Upper lobe of left lung (tissue), 6 donors: ENCODE results near the gene ZBTB16. TPM values are rescaled to one million over a fixed set of nuclear protein-coding genes. Genes with fewer than 3 reads are reported as not detected.
A peak's percentile ranks its signal among the peaks of the same experiment; 100 is the strongest.

Experiments used
- ATAC-seq, 2 donors: fragments of 200-7000 bp; cut with Tn5 transposase; one replicate each; pipeline ENCODE4 v1.9.1; 2022; ENCODE audit warnings: mild to moderate bottlenecking in 2 of 2, moderate library complexity in 2 of 2; ENCODE audit not compliant: low FRiP score in 2 of 2
- DNase-seq, 2 donors: peaks; one replicate each; pipeline ENCODE4 v3.0.0-alpha.2; 2019 to 2020
- H3K27ac ChIP-seq, 4 donors: fragments of 200-600 bp; sonication (generic); one replicate each; pipeline ENCODE4 v1.5.1; 2016 to 2019
- H3K27me3 ChIP-seq, 4 donors: fragments of 200-600 bp; sonication (generic); one replicate each; pipeline ENCODE4 v1.5.1; 2017 to 2019
- H3K36me3 ChIP-seq, 4 donors: fragments of 200-600 bp; sonication (generic); one replicate each; pipeline ENCODE4 v1.5.1; 2016 to 2019
- H3K4me1 ChIP-seq, 4 donors: fragments of 200-600 bp; sonication (generic); one replicate each; pipeline ENCODE4 v1.5.1; 2018 to 2019
- H3K4me3 ChIP-seq, 4 donors: fragments of 200-600 bp; sonication (generic); one replicate each; pipeline ENCODE4 v1.5.1; 2017 to 2019; ENCODE audit warnings: mild to moderate bottlenecking in 2 of 4, moderate library complexity in 1 of 4
- H3K9me3 ChIP-seq, 4 donors: fragments of 200-600 bp; sonication (generic); one replicate each; pipeline ENCODE4 v1.5.1; 2018 to 2019
- EP300 ChIP-seq, 4 donors: sonication (generic); formaldehyde crosslinking; IDR thresholded peaks; one replicate each; pipeline ENCODE4 v1.5.1; 2017; ENCODE audit warnings: antibody characterized with exemption in 4 of 4, control low read depth in 2 of 4
- POLR2A ChIP-seq, 4 donors: fragments of 450-650 bp; IDR thresholded peaks; one replicate each; pipeline ENCODE4 v1.5.1; 2016 to 2017; ENCODE audit warnings: antibody characterized with exemption in 4 of 4, mild to moderate bottlenecking in 2 of 4
- POLR2AphosphoS5 ChIP-seq, 2 donors: sonication (generic); formaldehyde crosslinking; IDR thresholded peaks; one replicate each; pipeline ENCODE4 v1.5.1; 2017; ENCODE audit warnings: antibody characterized with exemption in 2 of 2
- WGBS, 2 donors: methylation state at CpG; one replicate each; pipeline ENCODE4 v1.1.5; 2017 to 2018; 5-methylcytosine and 5-hydroxymethylcytosine counted together
- total RNA-seq, 6 donors: library from RNA; depleted of rRNA in 4 of 6; stranded (reverse); fragments of >200 nt in 4 of 6; gene quantifications; one replicate each; pipeline versions ENCODE4 v1.1.0 to v1.2.1, GENCODE V29; 2016 to 2021
- TF ChIP-seq, protein P1 (sequence below), 6 experiments: fragments of 450-650 bp in 4 of 6; fragments of 200-600 bp in 2 of 6; sonication (generic) in 2 of 6; IDR thresholded peaks; one replicate each; pipeline ENCODE4 v1.5.1; 2016 to 2019; ENCODE audit warnings: antibody characterized with exemption in 6 of 6
- donor health status: DM: no; HTN: no; CAD: no; lungs with moderate emphysema.
- donor health status: DM: no; HTN: yes; CAD: no; lungs with severe emphysema.

The ZBTB16 gene
- total RNA-seq, 6 donors from 2014 or later = 110 to 584 (median 179) TPM

DNA sequence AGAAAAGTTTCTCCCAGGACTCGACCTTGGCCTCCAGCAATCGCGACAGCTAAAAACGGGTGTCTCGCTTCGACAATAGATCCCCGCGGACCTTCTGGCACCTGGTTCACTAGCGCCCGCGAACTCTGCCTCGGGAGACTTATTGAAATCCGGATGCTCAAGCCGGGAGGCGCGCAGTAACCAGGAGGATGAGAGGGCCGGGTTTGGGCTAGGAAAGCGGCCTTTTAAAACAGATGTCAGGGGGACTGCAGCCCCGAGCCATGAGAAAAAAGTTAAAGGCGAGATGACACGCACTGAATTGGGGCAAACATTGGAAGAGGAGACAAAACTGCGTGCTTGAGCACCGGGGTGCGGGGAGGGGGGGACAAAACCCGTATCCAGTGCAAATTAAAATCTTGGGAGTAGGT lies 637 bp upstream of the ZBTB16 start:
- H3K9me3 ChIP-seq = no peaks in the 10 kb centered on the region
- H3K27me3 ChIP-seq = no peaks in the 10 kb centered on the region
- WGBS, 2 donors = 2% methylated on average over 21 to 25 of the region's 25 CpGs
- H3K27ac ChIP-seq = peak overlapping the region; percentile 94 to 99 (median 96)
- ATAC-seq (no peak), DNase-seq (peak in 1 of 2 donors; percentile 48)
- H3K4me3 ChIP-seq = peak overlapping the region; percentile 74 to 92 (median 80)
- peaks cover 5 to 24% (median 9%) of the 10 kb centered on the region in 4 donors for H3K36me3 ChIP-seq
- H3K4me1 ChIP-seq = peaks cover 33 to 49% (median 36%) of the 10 kb centered on the region in 4 donors
- TF ChIP-seq, protein P1, sequence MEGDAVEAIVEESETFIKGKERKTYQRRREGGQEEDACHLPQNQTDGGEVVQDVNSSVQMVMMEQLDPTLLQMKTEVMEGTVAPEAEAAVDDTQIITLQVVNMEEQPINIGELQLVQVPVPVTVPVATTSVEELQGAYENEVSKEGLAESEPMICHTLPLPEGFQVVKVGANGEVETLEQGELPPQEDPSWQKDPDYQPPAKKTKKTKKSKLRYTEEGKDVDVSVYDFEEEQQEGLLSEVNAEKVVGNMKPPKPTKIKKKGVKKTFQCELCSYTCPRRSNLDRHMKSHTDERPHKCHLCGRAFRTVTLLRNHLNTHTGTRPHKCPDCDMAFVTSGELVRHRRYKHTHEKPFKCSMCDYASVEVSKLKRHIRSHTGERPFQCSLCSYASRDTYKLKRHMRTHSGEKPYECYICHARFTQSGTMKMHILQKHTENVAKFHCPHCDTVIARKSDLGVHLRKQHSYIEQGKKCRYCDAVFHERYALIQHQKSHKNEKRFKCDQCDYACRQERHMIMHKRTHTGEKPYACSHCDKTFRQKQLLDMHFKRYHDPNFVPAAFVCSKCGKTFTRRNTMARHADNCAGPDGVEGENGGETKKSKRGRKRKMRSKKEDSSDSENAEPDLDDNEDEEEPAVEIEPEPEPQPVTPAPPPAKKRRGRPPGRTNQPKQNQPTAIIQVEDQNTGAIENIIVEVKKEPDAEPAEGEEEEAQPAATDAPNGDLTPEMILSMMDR (IDR thresholded peaks at IDR 0.05) = no peak
- no peak for TF ChIP-seq POLR2A (IDR thresholded peaks at IDR 0.05)
- no peak for TF ChIP-seq POLR2AphosphoS5 (IDR thresholded peaks at IDR 0.05)
- no peak for TF ChIP-seq EP300 (IDR thresholded peaks at IDR 0.05)

DNA sequence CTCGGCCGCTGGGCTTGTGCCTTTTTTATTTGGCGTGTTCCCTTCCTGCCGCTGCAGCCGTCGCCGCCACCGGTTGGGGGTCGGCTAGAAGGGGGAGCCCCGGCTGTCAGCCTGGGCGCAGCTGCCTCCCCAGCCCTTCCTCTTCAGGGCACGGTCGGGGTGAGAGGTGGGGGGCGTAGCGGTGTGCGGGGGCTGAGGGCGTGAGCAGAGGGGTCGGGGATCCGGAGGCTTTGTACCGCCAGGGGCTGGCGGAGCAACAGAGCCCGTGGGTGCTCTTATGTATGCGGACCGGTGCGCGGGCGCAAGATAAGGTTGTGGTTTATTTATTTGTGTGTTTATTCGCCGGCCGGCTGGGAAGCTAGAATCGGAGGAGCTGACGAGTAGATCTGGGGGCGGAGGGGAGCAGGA lies 477 bp downstream of the ZBTB16 start:
- H3K36me3 ChIP-seq = peaks cover 14 to 35% (median 21%) of the 10 kb centered on the region in 4 donors
- 1 to 2% methylated on average over 15 to 26 of the region's 33 CpGs for WGBS, 2 donors
- H3K27ac ChIP-seq = peak overlapping the region; percentile 94 to 99 (median 96)
- no peak for TF ChIP-seq EP300 (IDR thresholded peaks at IDR 0.05)
- TF ChIP-seq POLR2A (IDR thresholded peaks at IDR 0.05) = peak in 1 of 4 donors; percentile 58
- TF ChIP-seq, protein P1 (IDR thresholded peaks at IDR 0.05) = peak in 1 of 6 experiments; percentile 13
- TF ChIP-seq POLR2AphosphoS5 (IDR thresholded peaks at IDR 0.05) = no peak
- H3K4me3 ChIP-seq = peak overlapping the region; percentile 74 to 92 (median 80)
- ATAC-seq = peak in 1 of 2 donors; percentile 38
- no peak for DNase-seq
- no peaks in the 10 kb centered on the region for H3K27me3 ChIP-seq
- peaks cover 43 to 60% (median 47%) of the 10 kb centered on the region in 4 donors for H3K4me1 ChIP-seq
- H3K9me3 ChIP-seq = no peaks in the 10 kb centered on the region

DNA sequence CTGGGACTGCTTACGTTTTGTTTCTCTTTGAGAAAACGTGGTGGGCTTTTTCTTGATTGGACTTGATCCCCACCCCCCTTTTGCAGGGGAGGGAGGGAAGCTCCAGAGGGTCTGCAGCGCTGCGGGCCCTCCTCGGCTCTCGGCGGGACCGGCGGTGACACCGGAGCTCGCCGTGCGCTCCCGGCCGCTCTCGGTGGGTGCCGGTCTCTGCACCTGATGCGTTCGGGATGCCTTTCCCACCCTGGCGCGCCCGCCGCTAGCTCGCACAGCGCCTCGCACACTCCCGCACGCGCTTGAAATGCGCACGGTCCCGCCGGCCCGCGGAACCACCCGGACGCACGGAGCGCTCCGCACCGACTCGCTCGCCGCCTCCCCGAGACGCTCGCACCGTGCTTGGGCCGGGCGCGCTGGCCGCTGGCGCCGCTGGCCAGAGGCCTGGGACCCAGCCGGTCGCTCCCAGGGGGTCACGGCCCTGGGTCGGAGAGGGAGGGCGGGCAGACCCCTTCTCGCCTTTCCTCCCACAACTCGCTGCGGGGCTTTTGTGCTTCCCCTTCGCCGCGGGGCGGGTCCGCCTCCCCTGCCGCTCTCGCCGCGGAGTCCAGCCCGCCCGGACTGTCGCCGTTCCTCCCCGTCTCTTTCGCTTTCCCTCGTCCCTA lies 1.0 kb downstream of the ZBTB16 start:
- Histone ChIP-seq H3K9me3 (no peaks in the 10 kb centered on the region), H3K36me3 (peaks cover 19 to 40% (median 26%) of the 10 kb centered on the region in 4 donors), H3K4me1 (peaks cover 46 to 65% (median 53%) of the 10 kb centered on the region in 4 donors), H3K27me3 (no peaks in the 10 kb centered on the region), H3K27ac (peak overlapping the region; percentile 94 to 99 (median 96)), H3K4me3 (peak overlapping the region; percentile 74 to 92 (median 80))
- DNase-seq (peak in 1 of 2 donors; percentile 92), ATAC-seq (peak in 1 of 2 donors; percentile 41)
- WGBS, 2 donors = 0 to 1% methylated on average over 26 to 27 of the region's 78 CpGs
- TF ChIP-seq, protein P1 (IDR thresholded peaks at IDR 0.05) = peak in 1 of 6 experiments; percentile 9
- TF ChIP-seq EP300 (IDR thresholded peaks at IDR 0.05) = peak in 1 of 4 donors; percentile 0
- TF ChIP-seq POLR2AphosphoS5 (IDR thresholded peaks at IDR 0.05) = peak in 1 of 2 donors; percentile 19
- peak in 2 of 4 donors; percentile 29 to 61 for TF ChIP-seq POLR2A (IDR thresholded peaks at IDR 0.05)

DNA sequence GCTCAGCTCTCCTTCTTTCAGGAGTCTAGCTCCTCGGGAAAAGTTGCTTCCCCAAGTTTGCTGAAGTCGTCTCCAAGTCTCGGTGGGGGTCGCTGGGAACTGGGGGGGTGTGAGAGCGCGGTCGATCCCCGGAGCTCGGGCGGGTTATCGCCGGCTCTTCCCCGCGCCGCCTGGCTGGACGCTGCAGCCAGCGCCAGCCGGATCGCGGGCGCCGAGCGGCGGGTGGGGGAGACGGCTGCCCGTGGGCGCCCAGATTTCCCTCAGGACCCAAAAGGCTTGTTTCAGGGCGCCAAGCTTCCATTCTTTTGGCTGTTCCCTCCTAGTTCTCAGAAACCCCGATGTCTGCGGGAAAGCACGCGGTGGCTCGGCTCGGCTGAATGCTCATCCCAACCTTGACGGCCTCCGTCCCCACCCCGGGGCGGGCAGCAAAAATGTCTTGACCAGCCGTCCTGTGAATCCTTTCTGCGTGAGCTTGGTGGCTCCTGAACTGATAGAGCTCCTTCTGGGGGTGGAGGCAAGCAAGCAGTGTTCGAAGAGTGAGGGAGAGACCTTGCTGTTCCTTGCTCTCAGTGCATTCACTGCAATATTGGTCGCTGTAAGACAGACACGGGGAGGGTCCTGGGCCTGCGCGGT lies 1.7 kb downstream of the ZBTB16 start:
- no peaks in the 10 kb centered on the region for H3K27me3 ChIP-seq
- H3K4me3 ChIP-seq = peak overlapping the region; percentile 74 to 92 (median 80)
- peaks cover 24 to 47% (median 30%) of the 10 kb centered on the region in 4 donors for H3K36me3 ChIP-seq
- peak in 1 of 2 donors; percentile 12 for ATAC-seq
- TF ChIP-seq, protein P1 (IDR thresholded peaks at IDR 0.05) = no peak
- TF ChIP-seq POLR2A (IDR thresholded peaks at IDR 0.05) (peak in 3 of 4 donors; percentile 21 to 62 (median 24)), POLR2AphosphoS5 (IDR thresholded peaks at IDR 0.05) (peak in 1 of 2 donors; percentile 25)
- peak overlapping the region; percentile 94 to 99 (median 96) for H3K27ac ChIP-seq
- H3K9me3 ChIP-seq = no peaks in the 10 kb centered on the region
- WGBS, 2 donors = 1 to 2% methylated on average over 26 to 44 of the region's 45 CpGs
- H3K4me1 ChIP-seq = peaks cover 52 to 71% (median 59%) of the 10 kb centered on the region in 4 donors
- peak in 1 of 2 donors; percentile 86 for DNase-seq
